ENCODE results near the gene VPS13C.
A peak's percentile ranks its signal among the peaks of the same experiment; 100 is the strongest.

Gene VPS13C

DNA sequence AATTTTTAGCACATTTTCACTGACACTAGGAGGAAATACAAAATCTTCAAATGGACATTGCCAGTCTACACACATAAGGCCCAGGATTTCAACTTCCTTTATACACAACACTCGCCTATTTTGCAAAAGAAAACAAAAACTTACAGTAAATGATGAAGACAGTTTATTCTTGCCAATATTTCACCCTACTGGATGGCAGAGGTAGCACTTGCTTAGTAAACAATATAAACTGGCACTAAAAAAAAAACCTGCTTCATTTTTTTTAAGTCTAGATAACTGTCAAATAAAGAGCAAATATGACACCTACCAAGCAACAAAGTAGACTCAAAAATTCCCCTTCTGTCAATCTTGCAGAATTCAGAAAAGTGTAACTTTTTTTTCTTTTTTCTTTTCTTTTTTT is 204.0 kb downstream of the VPS13C start:
- DNase-seq (ENCODE audit: low read depth in 3 of 3), result no peak

DNA sequence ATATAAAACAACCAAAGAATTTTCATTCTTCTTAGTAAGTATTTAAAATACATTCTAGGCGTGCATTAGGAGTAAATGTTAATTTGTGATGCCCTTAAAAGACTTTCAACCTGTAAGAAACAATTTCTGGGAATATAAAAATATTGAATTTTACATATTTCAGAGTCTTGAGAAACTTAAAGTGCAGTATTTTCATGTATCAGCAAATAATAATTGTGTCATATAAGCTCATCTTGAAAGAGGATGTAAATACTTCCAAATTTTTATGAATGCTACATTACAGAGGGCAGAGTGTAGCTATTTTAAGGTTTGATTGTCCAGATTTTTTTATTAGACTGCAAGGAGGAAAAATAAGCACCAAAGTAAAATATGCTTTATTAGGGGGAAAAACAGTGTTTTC is 207.1 kb downstream of the VPS13C start:
- no peak for DNase-seq (ENCODE audit: low read depth in 3 of 3)

DNA sequence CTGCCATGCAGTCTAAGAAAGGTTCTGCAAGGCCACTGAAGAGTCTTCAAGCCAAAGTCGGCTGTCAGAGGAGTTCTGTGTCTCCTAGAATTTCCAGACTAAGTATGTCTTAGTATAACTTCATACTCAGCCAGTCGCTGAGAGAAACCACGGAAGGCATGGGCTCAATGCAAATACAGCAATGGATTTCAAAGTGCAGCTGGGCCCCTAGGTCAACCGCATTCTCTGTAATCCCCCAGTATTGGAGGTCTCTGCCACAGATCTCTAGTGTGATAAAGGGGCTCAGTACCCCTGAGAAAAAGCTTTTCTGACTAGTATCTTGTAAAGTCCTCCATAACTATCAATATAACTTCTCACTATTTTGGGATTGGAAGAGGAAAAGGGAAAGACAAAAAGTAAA is 208.3 kb downstream of the VPS13C start:
- DNase-seq (ENCODE audit: low read depth in 3 of 3), result no peak

DNA sequence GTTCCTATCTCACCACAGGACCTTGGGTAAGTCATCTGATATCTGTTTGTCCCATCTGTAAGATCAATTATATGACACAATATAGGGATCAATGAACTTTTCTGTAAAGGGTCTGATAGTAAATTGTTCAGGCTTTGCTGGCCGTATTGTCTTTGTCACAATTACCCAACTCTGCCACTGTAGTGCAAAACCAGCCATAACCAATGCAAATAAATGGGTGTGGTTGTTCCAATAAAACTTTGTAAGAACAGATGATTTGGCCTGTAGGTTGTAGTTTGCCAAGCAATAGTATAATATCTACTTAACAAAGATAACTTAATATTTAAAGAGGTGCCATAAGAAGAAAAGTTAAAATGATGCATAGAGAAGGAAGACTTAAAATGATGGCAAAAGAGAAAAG is 210.8 kb downstream of the VPS13C start:
- no peak for DNase-seq (ENCODE audit: low read depth in 3 of 3)

DNA sequence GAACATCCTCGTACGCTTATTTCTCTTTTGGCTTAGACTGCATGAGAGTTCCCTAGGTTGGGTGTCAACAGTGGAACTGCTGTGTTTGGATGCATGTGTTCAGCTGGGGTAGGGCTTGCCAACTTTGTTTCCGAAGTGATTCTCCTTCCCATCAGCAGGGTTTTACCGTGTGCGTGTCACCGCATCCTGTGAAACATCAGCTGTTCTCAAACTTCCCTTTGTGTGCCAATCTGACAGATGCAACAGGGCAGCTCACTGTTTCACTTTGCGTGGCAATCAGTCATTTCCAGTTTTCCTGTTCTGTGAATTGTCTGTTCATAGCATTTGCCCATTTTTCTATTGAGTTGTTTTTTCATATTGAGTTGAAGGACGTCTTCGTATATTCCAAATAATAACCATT is 218.8 kb downstream of the VPS13C start:
- no peak for DNase-seq (ENCODE audit: low read depth in 3 of 3)

DNA sequence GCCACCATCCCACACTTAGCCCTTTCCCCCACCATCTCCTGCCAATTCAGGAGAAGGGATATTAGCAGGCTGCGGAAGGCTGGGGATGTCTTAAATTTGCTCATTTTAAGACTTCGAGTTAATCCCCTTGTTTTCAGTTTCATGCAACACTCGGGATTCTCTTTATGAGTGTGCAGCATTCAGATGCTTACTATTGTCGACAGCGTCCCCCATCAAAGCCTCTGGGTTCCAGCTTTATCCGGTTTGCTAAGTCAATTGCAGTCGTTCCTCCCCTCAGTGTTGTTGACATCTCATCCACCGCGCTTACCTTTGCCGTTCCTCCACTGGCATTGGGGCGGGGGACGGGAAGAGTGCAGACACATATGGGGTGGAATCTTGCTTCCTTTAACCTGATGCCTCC is 220.2 kb downstream of the VPS13C start:
- DNase-seq (ENCODE audit: low read depth in 3 of 3), result no peak

DNA sequence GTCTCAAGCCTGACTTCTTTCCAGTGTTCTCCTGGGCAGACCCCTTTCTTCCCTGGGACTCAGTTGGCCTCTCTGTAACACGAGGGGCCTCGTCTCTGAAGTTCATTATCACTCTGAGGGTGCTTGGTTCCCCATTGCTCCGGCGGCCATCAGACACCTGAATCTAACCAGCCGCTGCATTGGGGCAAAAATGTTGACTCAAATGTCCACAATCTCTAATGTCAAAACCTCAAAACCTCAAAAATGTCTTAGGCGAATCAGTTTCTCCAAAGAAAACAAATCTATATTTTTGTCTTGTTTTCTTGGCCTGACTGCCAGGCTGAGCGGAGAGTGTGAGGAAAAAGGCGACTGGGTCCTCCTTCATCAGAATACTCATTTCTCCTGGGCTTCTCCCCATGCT is 220.7 kb downstream of the VPS13C start:
- no peak for DNase-seq (ENCODE audit: low read depth in 3 of 3)

DNA sequence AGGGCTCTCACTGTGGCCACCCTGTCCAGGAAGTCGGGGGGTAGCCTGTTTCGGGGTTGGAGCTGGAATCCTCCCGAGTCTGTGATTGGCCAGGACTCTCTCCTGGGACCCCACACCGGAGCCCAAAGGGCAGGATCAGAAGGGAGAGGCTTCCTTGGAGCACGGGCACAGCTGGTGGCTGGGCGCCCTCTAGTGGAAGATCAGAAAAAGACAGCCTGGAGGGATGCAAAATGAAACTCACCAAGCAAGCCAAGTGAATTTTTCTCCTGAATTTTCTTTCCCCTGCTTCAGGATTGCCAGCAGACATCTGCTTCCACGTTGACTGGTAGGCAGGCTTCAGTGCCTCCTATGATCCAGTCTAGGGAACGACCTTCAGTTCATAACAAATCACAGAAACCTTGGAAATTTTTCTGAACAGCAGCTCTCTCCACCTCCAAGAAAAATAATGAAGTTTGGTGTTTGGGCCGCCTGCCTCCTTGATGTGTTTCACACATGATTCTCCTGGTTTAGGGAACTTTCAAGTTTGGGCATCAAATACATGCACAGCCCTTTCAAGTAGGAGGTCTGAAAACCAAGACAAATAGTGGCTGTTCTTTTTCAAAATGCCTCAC is 224.6 kb downstream of the VPS13C start:
- DNase-seq (ENCODE audit: low read depth in 3 of 3), result peak; percentile 28 to 41 (median 35)

DNA sequence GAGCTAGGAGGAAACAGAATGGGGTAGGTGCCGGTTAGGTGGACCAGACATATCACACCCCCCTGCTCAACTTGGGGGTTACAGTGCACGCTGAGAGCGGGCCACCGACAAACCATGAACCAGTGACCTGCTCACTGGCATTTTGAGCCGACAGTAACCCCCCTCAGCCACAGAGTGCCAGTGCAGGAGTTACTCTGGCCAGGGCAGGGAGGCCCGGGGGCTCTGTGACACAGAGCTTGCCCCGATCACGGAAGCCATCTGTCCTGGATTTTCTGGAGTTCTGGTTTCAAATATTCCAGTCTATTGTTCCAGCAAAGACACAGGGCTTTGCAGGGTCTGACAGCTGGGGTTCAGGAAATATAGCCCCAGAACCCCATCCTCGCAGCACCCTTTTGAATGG is 225.2 kb downstream of the VPS13C start:
- no peak for DNase-seq (ENCODE audit: low read depth in 3 of 3)

DNA sequence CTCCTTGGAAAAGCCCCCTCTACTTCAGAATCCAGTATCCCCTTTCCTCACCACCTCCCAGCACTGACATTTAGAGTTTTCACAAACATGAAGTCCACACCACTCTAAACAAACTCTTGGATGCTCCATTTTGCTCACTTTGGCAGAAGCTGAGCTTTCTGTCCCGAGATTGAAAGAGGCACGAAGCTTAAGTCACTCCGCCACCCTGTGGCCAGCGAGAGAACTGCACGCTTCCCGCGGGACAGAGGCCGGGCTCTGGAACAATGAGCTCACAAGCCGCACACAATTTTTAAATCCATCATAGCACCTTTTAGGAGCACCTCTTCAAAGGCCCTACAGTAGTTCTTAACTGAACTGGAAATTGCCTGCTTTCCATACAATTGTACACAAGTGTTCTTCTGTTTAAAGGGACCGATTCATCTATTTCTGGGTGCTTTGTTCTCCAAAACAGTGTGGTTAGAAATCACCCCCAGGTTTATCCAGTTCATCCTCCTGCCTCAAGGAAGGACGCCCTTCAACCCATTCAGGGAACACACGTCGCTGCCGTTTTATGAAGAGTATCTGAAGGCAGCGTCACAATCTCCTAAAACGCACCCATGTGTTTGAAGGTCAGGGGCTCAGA is 226.1 kb downstream of the VPS13C start:
- DNase-seq (ENCODE audit: low read depth in 3 of 3), result peak; percentile 43 to 72 (median 55)

DNA sequence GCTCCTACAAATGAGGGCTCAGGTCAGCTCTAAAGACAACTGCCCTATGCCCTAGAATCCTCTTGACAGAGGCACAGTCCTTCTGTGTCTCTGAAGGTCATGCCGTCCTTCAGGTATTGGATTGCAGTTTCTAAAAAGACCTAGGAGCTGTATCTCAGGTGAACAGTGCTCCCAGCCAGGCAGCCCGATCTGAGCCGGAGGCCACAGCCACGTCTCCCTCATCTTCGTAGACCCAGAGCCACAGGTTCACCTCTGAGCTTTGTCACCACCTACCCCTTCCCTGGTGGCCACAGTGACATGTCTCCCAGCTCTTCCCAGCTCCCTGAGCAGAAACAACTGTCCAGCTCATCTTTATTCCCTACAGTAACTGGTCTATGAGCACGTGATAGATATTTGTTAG is 228.0 kb downstream of the VPS13C start:
- DNase-seq (ENCODE audit: low read depth in 3 of 3), result no peak

DNA sequence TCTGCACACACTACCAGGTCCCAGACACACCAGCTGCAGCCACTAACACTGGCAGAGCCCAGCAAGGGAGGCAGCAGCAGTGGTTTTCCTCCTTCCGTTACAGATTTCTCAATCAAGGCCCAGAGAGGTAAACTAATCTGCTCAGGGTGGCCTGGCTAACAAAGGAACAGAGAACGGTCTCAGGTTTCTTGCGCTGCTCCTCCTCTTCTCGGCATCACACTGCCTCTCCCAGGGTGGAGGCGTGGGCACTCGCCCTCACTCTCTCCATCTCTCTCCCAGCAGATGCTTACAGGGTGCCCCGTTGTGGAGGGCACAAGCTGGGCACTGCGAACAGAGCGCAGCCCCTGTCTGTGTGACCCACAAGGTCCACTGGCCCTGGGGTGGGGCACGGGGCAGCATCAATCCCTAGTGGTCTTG is 228.7 kb downstream of the VPS13C start:
- no peak for DNase-seq (ENCODE audit: low read depth in 3 of 3)

DNA sequence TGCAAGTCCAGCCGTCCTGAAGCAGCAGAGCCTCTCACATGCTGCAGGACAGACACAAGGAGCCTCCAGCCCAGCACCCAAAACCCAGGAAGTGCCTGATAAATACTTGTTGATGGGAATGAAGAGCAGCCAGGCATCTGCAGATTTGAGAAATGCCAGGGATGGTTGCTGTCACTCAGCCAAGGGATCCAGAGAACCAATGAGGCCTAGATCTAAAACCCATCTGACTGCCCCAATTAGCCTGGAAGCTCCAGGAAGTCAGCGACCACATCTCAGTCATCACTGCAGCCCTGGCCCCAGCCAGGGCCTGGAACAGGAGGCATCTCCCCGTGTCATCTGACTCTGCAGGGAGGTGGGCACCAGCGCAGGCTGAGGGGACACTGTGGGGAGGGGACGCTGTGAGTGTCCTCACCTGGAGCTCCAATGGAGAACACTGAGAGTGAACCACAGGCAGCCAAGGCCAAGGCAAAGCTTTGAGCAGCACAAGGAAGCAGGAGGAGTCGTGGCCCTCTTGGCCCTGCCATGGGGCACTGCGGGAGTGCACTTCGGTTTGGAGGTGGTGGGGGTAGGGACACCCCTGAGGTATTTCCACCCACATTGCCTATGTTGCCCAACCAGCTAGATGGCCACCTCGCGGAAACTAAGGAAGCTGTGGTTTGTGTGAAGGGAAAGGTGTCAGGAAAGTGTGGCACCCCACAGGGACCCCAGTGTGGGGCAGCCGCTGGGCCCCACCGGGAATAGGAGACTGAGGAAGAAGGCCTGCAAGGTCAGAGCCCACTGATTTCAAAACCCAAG is 229.5 kb downstream of the VPS13C start:
- no peak for DNase-seq (ENCODE audit: low read depth in 3 of 3)

DNA sequence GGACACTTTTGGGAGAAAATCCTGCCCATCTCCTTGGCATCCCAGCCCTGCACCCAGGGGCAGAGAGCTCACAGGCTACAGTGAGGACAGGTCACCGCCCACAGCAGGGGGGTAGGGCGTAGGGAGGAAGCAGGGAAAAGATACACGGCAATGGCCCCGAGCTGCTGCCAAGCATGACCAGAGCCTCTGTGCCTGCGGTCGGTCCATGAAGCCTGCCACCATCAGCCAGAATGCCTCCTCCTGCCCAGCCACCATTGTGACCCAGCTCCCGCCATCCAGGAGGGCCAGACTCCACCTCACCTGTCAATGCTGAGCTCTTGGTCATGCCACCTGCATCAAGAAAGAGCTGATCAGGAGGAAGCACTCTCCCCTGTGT is 230.7 kb downstream of the VPS13C start:
- DNase-seq (ENCODE audit: low read depth in 3 of 3), result no peak

DNA sequence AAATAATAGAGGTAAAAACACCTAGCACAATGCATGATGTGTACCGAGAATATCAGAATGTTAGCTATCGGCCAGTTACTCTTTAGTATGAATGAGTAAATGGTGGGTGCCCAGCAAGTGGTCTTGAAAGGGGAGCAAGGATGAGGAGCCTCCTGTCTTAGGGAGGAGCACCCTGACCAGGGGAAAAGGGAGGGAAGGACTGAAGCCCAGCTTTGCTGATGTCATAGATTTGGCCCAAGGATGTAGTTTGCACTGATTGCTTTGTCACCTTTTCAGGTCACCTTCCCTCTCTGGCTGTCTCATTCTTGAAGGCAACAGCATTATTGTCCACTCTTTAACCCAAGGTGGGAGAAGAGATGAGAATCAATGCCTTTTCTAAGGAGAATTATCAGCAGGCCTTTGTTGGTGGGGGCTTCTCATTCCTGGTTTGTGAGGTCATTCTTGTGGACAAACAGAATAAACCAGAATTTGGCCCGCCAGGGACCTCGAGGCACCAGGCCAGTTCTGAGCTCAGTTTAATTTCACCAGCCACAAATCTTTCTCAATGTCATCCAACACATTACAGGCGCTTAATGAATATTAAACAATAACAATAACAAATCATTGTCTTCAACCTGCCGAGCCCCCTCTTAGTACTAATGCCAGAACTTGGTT is 231.3 kb downstream of the VPS13C start:
- no peak for DNase-seq (ENCODE audit: low read depth in 3 of 3)

DNA sequence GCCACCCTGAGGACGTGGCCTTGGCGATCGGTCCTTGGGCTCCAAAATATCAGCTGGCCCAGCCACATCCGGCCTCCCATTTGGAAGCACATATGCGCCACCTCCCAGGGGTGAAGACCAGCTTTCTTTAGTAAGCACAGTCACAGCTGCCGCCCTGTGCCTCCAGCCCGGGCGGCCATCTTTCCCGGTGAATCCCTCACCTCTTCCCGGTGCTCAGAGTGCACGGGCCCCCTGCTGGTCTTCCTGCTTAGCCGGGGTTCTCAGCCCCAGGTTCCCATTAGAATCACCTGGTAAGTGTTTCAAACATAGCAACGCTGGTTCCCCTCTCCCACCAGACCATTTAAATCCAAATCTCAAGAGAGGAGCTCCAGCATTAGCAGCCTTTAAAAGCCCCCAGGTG is 232.2 kb downstream of the VPS13C start:
- DNase-seq (ENCODE audit: low read depth in 3 of 3), result no peak

DNA sequence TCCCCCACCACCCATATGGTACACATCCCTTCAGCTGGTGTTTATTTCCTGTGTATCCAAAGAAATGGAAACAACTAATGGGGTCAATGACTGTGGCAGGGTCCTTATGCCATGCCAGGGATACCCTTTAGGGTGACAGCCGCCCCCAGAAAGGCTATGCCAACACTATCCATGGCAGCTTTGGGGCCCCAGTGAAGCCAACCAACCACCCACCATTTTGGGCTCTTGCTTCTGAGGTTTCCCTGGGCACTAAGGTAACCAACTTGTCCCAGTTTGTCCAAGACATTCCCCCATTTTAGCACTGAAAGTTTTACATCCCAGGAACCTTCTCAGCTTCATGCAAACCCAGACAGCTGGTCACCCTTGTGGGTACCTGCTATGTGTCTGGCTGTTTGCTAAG is 233.1 kb downstream of the VPS13C start:
- no peak for DNase-seq (ENCODE audit: low read depth in 3 of 3)

DNA sequence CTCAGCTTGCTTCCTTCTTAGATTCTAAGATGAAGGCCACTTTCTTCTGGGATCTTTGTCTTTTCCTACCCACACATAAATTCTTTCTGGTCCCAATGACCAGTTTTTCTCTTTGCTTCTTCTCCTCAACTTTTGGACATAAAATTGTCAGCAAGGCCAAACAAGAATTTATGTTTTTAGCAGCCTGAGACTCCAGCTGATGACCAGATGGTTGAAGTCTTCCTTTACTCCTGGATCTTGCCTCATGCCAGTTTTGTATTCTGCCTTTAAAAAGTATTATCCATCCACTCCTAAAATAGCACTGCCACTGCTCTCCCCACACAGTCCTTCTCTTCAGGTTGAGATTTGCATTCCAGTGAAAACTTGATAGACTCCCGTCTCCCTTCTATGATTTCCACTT is 236.0 kb downstream of the VPS13C start:
- DNase-seq (ENCODE audit: low read depth in 3 of 3), result no peak

DNA sequence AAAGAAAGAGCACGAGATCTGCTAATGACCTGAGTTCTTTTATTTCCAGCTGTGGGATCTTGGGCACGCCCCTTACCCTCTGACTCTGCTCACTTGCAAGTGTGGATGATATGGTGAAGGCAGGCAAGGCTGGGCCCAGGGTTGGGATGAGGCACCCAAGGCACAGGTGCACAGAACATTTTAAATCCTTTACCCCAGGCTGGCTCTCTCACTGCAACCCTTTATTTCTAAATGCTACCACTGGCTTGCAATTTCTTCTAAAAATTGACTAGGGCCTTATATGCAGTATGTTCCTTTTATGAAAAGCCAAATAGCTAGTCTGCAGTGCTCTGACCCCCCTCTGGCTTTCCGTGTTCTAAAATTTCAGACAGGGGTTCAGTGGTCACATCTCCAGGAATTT is 237.7 kb downstream of the VPS13C start:
- no peak for DNase-seq (ENCODE audit: low read depth in 3 of 3)

DNA sequence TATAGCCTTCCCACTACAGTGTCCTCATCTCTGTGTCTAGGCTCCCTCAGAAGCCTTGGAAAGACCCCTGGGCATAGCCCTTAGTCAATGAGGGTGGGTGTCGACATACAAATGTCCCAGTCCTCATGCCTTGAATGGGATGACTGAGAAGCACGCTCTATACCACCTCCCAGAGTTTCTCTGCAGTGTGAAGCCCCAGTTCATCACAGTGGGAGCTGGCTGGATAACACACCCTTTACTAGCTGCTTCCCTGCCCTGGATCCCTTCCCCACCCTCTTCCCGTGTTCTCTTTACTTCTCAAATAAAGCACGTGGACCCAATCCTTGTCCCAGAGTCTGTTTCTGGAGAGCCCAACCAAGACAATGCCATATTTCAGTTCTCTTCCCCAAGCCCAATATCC is 239.3 kb downstream of the VPS13C start:
- no peak for DNase-seq (ENCODE audit: low read depth in 3 of 3)

DNA sequence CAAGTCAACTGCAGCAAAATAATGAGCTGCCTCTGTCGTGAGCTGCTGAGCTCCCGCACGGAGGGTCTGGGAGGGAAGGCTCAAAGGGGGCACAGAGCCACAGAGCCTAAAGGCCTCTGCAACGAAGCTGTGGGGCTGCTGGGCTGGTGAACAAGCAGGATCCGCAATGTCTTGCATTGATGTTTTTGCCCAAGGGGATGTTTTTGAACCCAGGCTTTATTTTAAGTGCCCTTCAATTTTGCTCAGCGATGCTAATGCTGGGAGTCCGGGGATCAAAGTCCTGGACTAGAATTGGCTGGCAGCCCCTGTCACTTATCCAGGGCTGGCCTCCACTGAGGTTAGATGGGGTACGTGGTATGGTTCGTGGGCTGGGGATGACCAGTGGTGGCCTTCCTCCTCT is 240.0 kb downstream of the VPS13C start:
- DNase-seq (ENCODE audit: low read depth in 3 of 3), result no peak

DNA sequence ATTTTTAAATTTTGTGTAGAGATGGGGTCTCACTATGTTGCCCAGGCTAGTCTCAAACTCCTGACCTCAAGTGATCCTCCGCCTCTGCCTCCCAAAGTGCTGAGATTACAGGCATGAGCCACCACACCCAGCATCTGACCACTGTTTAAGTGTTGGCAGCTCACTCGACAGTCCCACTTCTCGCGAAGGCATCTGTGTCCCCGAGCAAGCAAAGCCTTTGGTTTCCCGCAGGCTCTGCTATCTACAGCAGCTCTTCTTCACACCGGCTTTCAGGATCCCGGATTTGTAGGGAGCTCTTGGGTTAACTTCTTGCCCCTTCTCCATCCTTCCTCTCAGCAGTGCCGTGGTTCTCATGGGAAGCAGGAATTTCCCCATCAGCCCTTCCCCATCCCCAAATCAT is 240.9 kb downstream of the VPS13C start:
- DNase-seq (ENCODE audit: low read depth in 3 of 3), result no peak

DNA sequence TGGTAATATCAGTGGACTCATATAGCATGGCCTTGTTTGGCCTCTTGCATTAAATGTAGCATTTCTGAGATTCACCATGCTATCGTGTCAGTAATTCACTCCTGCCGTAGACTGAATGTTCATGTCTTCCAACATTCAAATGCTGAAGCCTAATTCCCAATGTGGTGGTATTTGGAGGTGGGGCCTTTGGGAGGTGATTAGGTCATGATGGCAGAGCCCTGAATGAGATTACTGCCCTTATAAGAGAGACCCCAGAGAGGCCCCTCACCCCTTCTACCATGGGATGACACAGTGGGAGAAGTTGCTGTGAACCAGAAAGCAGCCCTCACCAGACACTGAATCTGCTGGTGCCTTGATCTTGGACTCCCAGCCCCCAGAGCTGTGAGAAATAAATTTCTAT is 241.4 kb downstream of the VPS13C start:
- no peak for DNase-seq (ENCODE audit: low read depth in 3 of 3)

Measured in stimulated activated CD4-positive, alpha-beta T cell treated with anti-CD3 and anti-CD28 coated beads, TNF-alpha, amount 100 ng/mL, for 24 hours (primary cell).